GM19351 (cell line): ENCODE measurements around the gene FBN1.

ENCODE experiments used
- ATAC-seq: cut with Tn5 transposase; IDR thresholded peaks from one replicate; pipeline ENCODE4 v1.9.1; 2021; ENCODE audit warnings: mild to moderate bottlenecking, moderate library complexity; ENCODE audit not compliant: unreplicated experiment

FBN1 gene

DNA sequence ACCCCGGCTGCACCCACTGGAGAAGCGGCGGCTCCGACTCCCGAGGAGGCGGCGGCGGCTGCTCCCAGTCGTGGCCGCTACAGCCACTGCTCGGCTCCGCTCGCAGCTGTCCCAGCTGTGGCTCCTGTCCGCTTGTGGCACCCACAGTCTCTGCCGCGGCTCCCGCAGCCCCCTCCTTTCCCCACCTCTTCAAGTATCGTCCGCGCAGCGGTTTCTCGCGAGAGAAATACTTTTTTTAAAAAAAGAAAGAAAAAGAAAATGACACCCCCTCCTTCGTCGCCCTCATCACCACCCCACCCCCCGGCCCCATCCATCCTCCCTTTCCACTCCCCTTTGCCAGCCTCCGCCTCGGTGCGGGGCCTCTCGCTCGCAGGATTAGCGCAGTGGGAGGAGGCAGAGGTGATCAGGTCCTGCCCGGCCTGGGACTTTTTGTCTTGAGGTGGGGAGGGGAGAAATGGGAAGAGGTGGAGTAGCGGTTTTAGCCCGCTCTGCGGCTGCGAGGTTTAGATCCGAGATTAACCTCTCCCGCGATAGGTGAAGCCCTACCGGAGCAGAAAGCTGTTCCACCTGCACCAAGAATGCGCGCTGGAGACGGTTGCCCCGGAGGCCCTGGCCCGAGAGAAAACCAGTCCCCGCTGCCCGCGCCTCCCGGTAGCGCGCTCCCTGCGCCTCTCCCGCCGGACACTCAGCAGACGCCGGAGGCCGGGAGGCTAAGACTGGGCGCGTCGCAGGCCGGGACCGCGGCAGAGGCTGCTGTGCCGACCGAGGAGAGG lies at the start of gene FBN1:
Gene FBN1, minus strand, starts transcription at position 152 of the 773 bp plus-strand sequence. CDS start 940 bp downstream, outside the sequence.
- ATAC-seq = peak; percentile 62

DNA sequence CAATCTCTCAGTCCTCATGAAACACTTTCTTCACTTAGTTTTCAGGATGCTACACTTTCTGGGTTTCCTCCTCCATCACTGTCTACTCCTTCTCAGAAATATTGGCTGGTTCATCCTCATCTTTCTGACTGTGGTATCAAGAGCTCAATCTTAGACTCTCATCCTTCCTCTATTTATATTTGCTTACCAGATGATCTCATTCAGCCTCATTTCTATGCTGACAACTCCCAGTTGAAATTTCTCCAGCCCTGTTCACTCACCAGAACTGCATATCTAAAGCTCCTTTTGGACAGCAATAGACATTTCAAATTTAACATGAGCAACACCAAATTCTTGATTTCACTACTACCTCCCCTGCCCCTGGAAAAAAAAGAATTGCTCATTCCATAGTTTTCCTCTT lies 48.0 kb upstream of the FBN1 start:
- no peak for ATAC-seq

DNA sequence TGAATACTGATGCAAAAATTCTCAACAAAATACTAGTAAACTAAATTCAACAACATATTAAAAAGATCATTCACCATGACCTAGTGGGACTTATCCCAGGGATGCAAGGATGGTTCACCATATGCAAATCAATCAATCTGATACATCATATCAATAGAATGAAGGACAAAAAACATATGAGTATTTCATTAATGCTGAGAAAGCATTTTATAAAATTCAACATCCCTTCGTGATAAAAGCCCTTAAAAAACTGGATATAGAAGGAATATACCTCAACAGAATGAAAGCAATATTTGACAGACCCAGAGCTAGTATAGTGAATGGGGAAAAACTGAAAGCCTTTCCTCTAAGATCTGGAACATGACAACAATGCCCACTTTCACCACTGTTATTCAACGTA lies 43.0 kb upstream of the FBN1 start:
- ATAC-seq = no peak

DNA sequence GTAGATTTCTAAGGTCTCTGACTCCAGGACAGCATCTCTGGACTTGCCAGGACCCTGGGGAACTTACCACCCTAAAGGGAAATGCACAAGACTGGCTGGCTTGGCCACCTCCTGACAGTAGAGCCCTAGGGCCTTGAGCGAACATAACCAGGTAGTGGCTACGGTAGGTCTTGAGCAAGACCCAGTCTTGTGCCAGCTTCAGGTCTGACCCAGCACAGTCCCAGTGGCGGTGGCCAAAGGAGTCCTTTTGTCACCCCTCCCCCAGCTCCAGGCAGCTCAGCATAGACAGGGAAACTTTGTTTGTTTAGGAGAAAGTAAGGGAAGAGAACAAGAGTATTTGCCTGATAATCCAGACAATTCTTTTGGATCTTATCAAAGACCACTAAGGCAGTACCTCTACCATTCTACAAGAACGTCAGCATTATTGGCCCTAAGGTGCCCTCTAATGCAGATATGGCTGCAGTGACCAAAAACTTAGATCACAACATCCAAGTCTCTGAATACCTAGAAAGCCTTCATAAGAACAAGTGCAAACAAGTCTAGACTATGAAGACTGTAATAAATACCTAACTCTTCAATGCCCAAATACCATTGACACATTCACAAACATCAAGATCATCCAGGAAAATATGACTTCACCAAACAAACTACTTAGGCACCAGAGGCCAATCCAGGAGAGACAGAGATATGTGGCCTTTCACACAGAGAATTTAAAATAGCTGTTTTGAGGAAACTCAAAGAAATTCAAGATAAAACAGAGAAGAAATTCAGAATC lies 38.7 kb upstream of the FBN1 start:
- ATAC-seq = no peak

DNA sequence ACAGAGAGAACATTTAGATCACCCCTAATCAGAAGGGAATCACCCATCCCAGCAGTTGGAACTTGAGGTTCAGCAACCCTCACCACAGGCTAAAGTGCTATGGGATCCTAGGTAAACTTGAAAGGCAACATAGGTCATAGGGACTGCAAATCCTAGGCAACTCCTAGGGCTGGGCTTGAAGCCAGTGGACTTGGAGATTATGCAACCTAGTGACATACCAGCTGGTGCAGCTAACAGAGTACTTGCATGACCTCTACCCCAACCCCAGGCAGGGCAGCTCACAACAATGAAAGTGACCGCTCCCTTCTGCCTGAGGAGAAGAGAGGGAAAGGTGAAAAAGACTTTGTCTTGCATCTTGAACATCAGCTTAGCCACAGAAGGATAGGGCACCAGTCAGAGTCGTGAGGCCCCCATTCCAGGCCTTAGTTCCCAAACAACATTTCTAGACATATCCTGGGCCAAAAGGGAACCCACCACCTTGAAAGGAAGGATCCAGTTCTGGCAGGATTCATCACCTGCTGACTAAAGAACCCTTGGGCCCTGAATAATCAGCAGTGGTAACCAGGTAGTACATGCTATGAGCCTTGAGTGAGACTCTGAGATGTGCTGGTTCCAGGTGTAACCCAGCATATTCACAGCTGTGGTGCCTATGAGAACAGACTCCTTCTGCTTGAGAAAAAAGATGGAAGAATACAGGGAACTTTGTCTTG lies 37.6 kb upstream of the FBN1 start:
- ATAC-seq = no peak

DNA sequence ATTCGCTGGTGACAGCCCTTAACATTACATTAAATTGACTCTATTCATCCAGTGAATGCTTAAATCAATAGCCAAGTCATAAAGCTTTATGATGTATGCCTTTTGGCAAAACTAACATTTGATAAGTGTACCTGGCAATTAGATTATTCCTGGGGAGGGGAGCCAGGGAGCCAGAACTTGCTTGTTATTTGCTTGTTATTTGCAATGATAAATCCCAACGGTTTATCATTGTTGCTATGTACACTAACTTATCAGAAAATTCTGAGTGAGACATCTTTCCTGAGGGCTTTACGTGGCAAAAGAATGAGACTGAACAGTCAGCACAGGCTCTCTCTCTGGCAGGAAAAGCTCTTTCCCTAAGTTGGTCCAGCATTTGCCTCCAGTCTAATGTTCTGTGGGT lies 35.8 kb upstream of the FBN1 start:
- ATAC-seq = no peak

DNA sequence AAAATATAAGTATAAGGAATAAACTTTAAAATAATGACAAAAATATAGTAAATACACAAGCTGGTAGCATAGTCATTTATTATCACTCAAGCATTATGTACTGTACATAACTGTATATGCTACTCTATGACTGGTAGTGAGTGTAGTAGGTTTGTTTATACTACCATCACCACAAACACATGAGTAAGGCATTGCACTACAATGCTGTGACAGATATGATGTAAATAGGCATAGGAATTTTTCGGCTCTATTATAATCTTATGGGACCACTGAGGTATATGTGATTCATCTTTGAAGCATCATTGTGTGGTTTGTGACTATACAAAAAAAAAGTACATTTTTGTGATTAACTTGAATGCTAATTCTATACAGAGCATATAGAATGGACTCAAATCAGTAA lies 35.3 kb upstream of the FBN1 start:
- ATAC-seq = no peak

DNA sequence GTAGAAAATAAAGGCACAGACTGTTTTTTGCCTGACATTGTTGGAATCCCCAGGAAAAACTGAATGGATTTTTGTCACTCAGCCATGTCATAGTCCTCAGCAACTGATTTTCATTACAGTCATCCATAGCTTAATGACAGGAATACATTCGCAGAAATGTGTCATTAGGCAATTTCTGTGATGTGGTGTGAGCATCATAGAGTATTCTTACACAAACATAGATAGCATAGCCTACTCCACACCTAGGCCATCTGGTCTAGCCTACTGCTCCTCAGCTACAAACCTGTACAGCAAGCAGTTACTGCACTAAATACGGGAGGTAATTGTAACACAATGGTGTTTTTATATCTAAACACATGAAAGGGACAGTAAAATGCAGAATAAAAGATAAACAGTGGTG lies 34.4 kb upstream of the FBN1 start:
- no peak for ATAC-seq

DNA sequence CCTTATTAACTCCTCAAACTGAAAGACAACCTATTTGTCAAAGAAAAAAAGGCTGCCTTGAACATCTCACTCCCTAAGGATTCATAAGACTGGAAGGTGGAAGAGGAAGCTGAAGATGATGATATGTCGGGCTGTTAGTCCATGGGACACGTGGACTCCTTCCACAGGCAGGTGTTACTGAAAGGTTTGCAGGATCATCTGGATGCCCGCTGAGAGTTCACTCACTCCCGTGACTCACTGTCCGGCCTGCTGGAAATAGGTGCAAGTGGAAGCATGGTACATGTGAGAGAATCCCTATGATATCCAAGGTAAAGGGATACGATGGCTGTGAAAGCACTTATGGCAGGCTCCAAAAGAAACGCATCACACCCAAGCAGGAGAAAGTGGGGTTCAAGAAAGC lies 33.3 kb upstream of the FBN1 start:
- no peak for ATAC-seq

DNA sequence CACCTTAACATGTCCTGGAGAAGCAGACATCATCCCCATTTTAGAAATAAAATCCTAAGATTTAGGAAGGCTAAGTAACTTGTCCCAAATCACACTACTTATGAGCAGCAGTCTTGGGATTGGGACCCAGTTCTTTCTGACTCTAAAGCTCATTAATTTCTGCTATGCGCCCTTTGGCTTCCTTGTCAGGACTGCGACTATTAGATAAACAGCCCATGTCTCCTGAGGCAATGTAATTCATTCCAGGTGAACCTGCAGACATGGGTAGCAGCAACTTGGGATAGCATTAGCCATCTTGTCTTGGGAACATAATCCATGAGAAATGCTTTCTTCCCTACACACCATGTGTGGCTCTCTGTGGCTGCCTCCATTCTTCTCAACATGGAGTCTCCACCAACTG lies 32.3 kb upstream of the FBN1 start:
- no peak for ATAC-seq

DNA sequence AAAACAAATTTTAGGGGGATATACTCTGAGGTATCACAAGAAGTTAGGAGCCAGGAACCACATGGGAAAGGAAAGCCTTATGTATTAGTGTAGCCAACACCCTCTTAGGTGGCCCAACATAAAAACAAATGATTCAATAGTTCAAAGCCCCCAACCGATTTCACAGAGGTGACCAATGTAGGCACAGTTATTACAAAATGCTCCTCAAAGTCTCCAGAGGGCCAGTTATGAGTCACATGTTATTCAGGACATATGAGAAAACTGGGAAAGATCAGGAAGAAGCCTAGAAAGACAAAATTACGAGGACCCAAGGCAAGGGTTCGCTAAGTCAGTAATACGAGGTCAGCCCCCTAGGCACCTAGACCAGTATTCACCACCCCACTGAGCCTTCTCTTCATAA lies 29.9 kb upstream of the FBN1 start:
- no peak for ATAC-seq

DNA sequence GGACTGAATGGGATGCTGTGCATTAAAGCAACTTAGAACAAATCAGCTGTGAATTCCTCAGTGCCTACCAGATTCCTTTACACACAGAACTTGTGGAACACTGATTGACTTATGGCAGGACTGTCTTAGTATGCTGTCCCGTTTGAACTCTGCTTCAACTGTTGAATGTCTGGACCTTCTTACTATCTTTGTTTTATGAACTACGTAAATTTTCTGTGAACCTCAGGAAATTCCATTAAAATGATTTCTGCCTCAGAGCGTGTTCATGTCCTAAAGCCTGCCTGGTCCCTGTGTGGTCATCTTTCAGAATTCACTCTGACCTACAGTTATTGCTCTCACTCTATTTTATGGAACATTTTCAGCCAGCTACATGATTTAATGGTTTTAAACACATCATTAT lies 29.4 kb upstream of the FBN1 start:
- ATAC-seq = no peak

DNA sequence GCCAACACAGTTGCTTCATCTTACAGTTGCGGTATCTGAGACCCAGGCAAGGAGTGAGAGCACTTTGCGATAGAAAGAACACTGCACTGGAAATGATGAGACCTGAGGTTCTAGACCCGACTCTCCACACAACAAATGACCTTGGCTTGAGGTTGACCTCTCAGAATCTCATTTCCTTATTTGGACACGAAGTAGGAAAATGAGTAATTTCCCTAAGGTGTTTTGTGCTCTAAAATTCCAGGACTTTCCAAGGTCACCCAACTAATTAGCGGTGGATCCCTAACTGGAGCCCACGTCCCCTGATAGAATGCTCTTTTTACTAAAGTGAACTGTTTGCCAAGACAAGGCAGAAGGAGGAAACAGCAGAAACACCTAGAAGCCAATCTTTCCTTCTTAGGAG lies 26.7 kb upstream of the FBN1 start:
- ATAC-seq = no peak

DNA sequence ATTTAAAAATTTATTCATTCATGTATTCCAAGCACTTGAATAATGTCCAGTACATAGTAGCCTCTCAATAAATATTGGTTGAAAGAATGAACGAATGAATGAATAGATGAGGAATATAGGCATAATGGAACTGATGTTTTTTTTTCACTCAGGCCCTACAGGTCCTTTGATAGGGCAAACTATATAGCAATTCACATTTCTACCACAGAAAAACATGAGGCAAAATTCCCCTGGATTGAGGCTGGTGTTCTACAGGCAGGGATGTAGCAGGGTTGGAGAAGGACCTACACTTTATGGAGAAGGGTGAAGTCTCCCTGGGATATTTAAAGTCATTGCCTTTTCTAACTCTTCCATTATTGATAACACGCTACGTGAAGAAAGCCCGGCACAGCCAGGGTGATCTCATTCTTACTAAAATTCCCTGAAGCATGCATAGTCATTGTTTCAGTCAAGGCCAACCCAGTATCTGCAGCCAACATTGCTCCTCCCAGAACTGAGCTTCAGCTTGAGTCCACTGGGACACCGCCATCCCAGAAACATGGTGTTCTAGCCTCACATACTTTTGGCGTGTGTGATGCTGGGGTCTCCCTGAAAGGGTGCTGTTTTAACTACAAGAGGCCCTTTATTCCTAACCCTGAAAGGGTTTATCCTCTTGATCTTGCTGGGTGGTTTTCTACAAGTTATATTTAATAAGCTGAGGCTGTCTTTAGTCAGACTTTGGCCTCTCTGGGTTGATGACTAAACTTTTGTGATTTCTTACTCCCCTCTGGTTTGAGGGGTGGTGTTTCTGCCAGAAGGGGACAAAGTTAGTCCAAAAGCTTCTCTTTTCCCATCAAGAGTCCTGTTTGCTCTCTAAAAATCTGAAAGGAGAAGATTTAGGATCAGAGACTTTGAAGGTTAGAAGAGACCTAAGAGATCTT lies 25.9 kb upstream of the FBN1 start:
- no peak for ATAC-seq

DNA sequence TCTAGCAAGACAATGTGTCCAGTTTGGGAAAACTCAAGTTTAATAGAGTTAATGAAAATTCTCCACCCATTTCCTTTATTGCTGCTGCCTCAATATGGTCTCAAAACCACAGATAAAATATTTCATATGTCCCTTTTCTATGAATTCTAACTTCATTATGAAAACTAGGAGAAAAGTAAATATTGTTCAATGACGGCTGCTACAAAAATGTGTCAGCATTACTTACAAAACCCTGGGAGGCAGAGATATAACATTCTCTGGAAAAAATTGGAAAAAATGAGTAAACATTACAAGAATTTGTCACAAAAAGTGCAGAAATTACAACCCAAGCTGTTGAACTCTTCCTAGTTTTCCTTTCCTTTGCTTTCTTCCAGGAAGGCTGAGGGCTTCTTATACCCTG lies 22.2 kb upstream of the FBN1 start:
- ATAC-seq = no peak

DNA sequence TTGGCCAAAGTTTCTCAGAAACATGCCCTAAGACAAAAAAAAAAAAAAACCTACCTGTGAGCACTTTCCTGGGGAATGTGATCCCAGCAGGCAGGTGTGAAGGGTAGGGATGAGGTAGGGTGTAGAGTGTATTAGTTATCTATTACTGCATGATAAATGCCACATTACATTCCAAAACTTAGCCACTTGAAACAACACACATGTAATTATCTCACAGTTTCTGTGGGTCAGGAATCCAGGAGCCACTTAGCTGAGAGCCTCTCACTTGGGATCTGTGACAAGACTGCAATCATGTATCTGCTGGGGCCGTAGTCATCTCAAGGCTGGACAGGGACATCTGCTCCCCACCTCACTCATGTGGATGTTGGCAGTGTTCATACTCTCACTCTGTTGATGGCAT lies 18.9 kb upstream of the FBN1 start:
- no peak for ATAC-seq

DNA sequence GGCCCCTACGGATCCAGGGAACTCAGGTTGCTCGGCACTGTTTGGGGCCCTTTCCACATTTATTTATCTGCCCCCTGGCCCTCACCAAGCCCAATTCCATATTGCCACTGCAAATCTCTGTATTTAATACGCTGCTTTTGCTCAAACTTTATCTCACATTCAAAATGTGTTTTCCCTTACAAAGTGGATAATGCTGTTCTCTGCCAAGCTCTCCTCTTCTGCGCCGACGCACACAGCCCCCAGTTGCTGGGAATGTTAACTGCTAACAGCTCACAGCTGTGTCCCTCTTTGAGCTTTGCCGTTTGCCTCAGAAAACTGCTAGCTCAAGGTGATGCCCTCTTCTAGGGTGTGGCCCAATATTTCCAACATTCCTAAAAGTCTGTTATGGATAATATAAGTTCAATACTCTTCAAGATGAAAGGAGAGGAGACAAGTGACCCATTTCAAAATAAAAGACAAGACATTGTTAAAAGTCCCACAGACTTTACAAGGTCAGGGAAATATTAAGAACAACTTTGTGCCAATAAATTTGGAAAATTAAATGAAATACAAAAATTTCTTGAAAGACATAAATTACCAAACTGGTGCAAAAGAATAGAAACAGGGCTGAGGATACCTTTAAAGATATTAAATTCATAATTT lies 12.6 kb upstream of the FBN1 start:
- no peak for ATAC-seq

DNA sequence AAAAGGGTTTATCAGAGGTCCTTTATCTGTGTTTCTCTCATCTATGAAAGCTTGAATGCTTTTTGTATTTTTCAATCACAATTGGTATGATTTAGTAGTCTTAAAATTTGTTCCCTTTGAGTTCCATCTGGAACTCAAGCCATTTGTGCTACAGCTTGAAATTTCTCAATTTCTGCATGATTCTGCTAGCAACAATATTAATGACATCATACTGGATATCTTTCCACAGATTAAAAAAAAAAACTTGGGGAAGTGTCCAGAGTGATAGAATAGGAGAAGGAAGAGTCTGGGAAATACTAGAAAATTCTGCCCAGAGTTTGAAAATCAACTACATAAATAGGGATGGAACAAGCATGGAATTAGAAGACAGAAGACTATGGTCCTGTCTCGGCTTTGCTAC lies 9.3 kb upstream of the FBN1 start:
- no peak for ATAC-seq

DNA sequence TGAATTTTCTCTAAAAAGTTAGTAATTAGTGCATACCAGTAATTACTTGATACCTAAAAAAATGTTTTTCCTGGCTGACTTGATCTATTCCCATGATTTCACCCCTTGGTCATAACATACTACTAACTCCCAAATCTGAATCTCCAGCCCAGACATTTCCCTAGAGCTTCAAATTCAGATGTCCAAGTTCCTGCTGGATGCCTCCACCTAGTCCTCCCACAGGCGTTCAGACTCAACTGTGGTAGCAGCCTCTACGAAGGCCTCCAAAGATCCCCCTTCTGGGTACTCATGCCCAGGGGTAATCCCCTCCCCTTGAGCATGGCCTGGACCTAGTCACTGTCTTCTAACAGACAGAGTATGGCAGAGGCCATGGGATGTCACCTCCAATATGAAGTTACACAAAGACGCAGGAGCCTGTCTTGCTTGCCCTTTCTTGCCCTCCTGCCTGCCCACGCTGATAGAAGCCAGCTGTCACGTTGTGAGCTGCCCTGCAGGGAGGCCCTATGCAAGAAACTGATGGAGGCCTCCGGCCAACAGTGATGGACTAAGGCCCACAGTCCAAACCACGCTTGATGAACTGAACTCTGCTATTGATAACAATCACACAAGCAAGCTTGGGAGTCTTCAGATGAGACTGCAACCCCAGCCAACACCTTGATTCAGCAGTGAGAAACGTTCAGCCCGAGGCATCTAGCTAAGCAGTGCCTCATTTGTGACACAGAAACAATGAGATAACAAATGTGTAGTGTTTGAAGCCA lies 8.6 kb upstream of the FBN1 start:
- ATAC-seq = no peak

DNA sequence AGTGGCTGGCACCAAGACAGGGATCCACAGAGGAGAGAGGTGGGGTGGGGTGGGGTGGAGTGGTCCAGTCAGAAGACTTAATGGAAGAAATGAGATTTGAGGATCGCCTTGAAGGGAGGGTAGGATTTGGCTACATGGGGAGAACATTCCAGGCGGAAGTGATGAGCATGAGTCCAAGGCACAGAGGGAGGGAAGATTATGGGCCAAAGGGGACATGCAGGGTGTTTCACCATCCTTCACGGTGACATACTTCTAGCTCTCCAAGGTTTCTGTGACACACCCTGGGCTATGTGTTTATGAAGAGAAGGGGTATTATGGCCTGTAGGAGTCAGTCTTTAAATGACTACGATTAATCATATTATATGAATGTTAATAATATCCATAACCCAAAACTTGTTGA lies 7.7 kb upstream of the FBN1 start:
- ATAC-seq = no peak
